Effector memory CD4-positive, alpha-beta T cell (primary cell): ENCODE results near the gene ADAMTS17.
A peak's percentile ranks its signal among the peaks of the same experiment; 100 is the strongest.

Experiments
- DNase-seq, 3 donors: peaks; one replicate each; pipeline ENCODE4 v3.0.0-alpha.2; 2020
- H3K27ac ChIP-seq: 2 replicates; pipeline ENCODE4 v1.7.0; 2013; ENCODE audit warnings: mild to moderate bottlenecking, low read length, moderate library complexity; ENCODE audit not compliant: insufficient read depth, poor library complexity, severe bottlenecking
- H3K27me3 ChIP-seq: replicated peaks from 2 replicates; pipeline ENCODE4 v1.7.0; 2013; ENCODE audit warnings: mild to moderate bottlenecking, low read length; ENCODE audit not compliant: insufficient read depth, control insufficient read depth, poor library complexity, severe bottlenecking
- H3K36me3 ChIP-seq: 2 replicates; pipeline ENCODE4 v1.7.0; 2013; ENCODE audit warnings: mild to moderate bottlenecking, low read length, moderate library complexity; ENCODE audit not compliant: control insufficient read depth, insufficient read depth
- H3K4me1 ChIP-seq: 2 replicates; pipeline ENCODE4 v1.7.0; 2013; ENCODE audit warnings: low read length, mild to moderate bottlenecking; ENCODE audit not compliant: control insufficient read depth, insufficient read depth, poor library complexity, severe bottlenecking
- H3K4me3 ChIP-seq: 2 replicates; pipeline ENCODE4 v1.7.0; 2013; ENCODE audit warnings: low read length, low read depth, mild to moderate bottlenecking; ENCODE audit not compliant: insufficient read depth, poor library complexity, severe bottlenecking
- H3K9me3 ChIP-seq: 2 replicates; pipeline ENCODE4 v1.7.0; 2013; ENCODE audit warnings: mild to moderate bottlenecking, low read length, moderate library complexity; ENCODE audit not compliant: control insufficient read depth

The ADAMTS17 gene

GRCh38 chr15:100353449-100353848 lies 11.7 kb upstream of the ADAMTS17 start:
- Histone ChIP-seq H3K36me3 (no peaks in the 10 kb centered on the region), H3K4me3 (no peak overlapping the region), H3K9me3 (no peaks in the 10 kb centered on the region), H3K27ac (no peak overlapping the region), H3K27me3 (peaks cover 15% of the 10 kb centered on the region), H3K4me1 (peaks cover 3% of the 10 kb centered on the region)
- no peak for DNase-seq

- Histone ChIP-seq H3K4me1 (peaks cover 3% of the 10 kb centered on the region), H3K27ac (no peak overlapping the region), H3K4me3 (no peak overlapping the region), H3K36me3 (no peaks in the 10 kb centered on the region), H3K9me3 (no peaks in the 10 kb centered on the region), H3K27me3 (peaks cover 15% of the 10 kb centered on the region)
- DNase-seq = no peak
These were observed 8.9 kb upstream of the ADAMTS17 start for GRCh38 chr15:100350434-100351226.

- DNase-seq = peak; percentile 69 to 75 (median 72)
These were observed 8.1 kb upstream of the ADAMTS17 start for GRCh38 chr15:100349696-100350433.

GRCh38 chr15:100349321-100349695 lies 7.5 kb upstream of the ADAMTS17 start:
- no peaks in the 10 kb centered on the region for H3K9me3 ChIP-seq
- H3K4me1 ChIP-seq = peaks cover 3% of the 10 kb centered on the region
- no peak overlapping the region for H3K27ac ChIP-seq
- H3K4me3 ChIP-seq = peak overlapping the region; percentile 100
- H3K36me3 ChIP-seq = no peaks in the 10 kb centered on the region
- H3K27me3 ChIP-seq = peaks cover 12% of the 10 kb centered on the region
- no peak for DNase-seq

More at GRCh38 chr15:100349696-100350433, 8.1 kb upstream of the ADAMTS17 start:
- no peaks in the 10 kb centered on the region for H3K9me3 ChIP-seq
- peak overlapping the region; percentile 100 for H3K4me3 ChIP-seq
- peaks cover 3% of the 10 kb centered on the region for H3K4me1 ChIP-seq
- no peaks in the 10 kb centered on the region for H3K36me3 ChIP-seq
- peak overlapping the region; percentile 86 for H3K27ac ChIP-seq
- H3K27me3 ChIP-seq = peaks cover 15% of the 10 kb centered on the region

GRCh38 chr15:100348578-100348977 lies 6.8 kb upstream of the ADAMTS17 start:
- no peaks in the 10 kb centered on the region for H3K9me3 ChIP-seq
- no peak for DNase-seq
- no peaks in the 10 kb centered on the region for H3K36me3 ChIP-seq
- H3K27me3 ChIP-seq = peaks cover 9% of the 10 kb centered on the region
- H3K4me3 ChIP-seq = no peak overlapping the region
- no peak overlapping the region for H3K27ac ChIP-seq
- H3K4me1 ChIP-seq = peaks cover 3% of the 10 kb centered on the region

GRCh38 chr15:100346866-100347512 lies 5.2 kb upstream of the ADAMTS17 start:
- Histone ChIP-seq H3K4me1 (peaks cover 8% of the 10 kb centered on the region), H3K4me3 (no peak overlapping the region), H3K36me3 (no peaks in the 10 kb centered on the region), H3K27ac (no peak overlapping the region), H3K9me3 (no peaks in the 10 kb centered on the region), H3K27me3 (no peaks in the 10 kb centered on the region)
- no peak for DNase-seq

- Histone ChIP-seq H3K27ac (no peak overlapping the region), H3K4me3 (no peak overlapping the region), H3K9me3 (no peaks in the 10 kb centered on the region), H3K27me3 (no peaks in the 10 kb centered on the region), H3K36me3 (no peaks in the 10 kb centered on the region), H3K4me1 (peaks cover 11% of the 10 kb centered on the region)
- no peak for DNase-seq
These were observed 3.7 kb upstream of the ADAMTS17 start for GRCh38 chr15:100345438-100345837.

GRCh38 chr15:100343251-100343650 lies 1.5 kb upstream of the ADAMTS17 start:
- no peak for DNase-seq
- Histone ChIP-seq H3K4me1 (peaks cover 9% of the 10 kb centered on the region), H3K27me3 (no peaks in the 10 kb centered on the region), H3K4me3 (no peak overlapping the region), H3K9me3 (no peaks in the 10 kb centered on the region), H3K36me3 (no peaks in the 10 kb centered on the region), H3K27ac (no peak overlapping the region)

GRCh38 chr15:100341239-100341749 lies 481 bp downstream of the ADAMTS17 start:
- Histone ChIP-seq H3K9me3 (no peaks in the 10 kb centered on the region), H3K27ac (peak overlapping the region; percentile 66), H3K4me1 (peaks cover 9% of the 10 kb centered on the region), H3K4me3 (peak overlapping the region; percentile 82), H3K36me3 (no peaks in the 10 kb centered on the region), H3K27me3 (no peaks in the 10 kb centered on the region)
- DNase-seq = peak in 1 of 3 donors; percentile 25
